ENCODE results near the gene WSB1. TPM values are rescaled to one million over a fixed set of nuclear protein-coding genes. Genes with fewer than 3 reads are reported as not detected.

Gene WSB1
- polyA plus RNA-seq, 2 of the 4 experiments (the other 2 are of a cell fraction): 46.0 to 111 TPM

DNA sequence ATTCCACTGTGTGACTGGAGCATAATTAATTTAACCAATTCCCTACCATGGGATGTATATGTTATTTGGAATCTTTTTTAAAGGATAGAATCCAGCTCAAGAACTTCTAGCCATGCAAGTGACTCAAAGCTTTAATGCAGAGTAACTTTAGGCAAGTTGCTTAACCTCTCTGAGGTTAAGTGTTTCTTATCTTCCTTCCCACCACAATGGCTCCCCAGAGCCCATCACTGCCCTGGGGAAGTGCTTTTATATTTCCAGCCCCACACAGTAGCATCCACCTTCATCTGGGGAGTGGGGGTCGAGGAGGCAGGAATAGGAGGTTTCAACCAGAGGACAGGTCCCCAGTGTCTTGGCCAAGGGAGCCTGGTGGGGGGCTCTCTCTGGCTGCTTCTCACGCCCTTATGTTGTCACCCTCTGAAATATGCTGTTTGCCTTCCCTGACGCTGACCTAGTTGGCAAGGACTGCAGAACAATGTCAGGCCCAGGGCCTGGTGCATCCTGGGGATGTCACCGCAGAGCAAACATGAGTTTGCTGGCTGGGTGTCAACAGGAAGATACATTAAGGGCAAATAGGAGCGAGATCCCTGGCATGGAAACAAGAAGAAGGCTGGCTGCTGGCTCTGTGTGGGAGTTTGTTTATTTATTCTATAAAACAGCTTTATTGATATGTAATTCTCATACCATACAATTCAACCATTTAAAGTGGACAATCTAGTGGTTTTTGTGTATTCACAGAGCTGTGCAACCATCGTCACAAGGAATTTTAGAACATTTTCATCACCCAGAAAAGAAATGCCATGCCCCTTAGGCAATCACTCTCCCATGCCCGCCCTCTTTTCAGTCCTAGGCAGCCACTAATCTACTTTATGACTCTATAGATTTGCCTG is 46.6 kb upstream of the WSB1 start (continued):
- TF ChIP-seq HOXA7 (CRISPR knock-in tag; IDR thresholded peaks at IDR 0.05) (no peak), KDM1A (IDR thresholded peaks at IDR 0.05; ENCODE audit: low read depth) (no peak), HOXB5 (CRISPR knock-in tag; IDR thresholded peaks at IDR 0.05) (no peak), HMGXB4 (CRISPR knock-in tag; IDR thresholded peaks at IDR 0.05; ENCODE audit: borderline replicate concordance) (no peak), NFE2L2 (conservative IDR thresholded peaks at IDR 0.05; ENCODE audit: low read length) (no peak), RARB (CRISPR knock-in tag; IDR thresholded peaks at IDR 0.05) (no peak), NR3C1 (IDR thresholded peaks at IDR 0.05) (no peak), SMC3 (IDR thresholded peaks at IDR 0.05) (peak; percentile 44; the same call in 2 of the 3 replicates), USF2 (IDR thresholded peaks at IDR 0.05) (no peak), BHLHE40 (IDR thresholded peaks at IDR 0.05; ENCODE audit: low read depth, low read length) (no peak), PBX3 (IDR thresholded peaks at IDR 0.05) (no peak), CHD4 (IDR thresholded peaks at IDR 0.05; ENCODE audit: borderline replicate concordance) (no peak), NPAS2 (CRISPR knock-in tag; IDR thresholded peaks at IDR 0.05; ENCODE audit: borderline replicate concordance) (no peak), EP300 (IDR thresholded peaks at IDR 0.05) (peak; percentile 73; a peak in 3 of 5 replicates), RNF2 (IDR thresholded peaks at IDR 0.05; ENCODE audit: borderline replicate concordance, low read depth) (no peak), PHF8 (IDR thresholded peaks at IDR 0.05; ENCODE audit: borderline replicate concordance, low read depth) (no peak), RAD21 (conservative IDR thresholded peaks at IDR 0.05 in 1 of 2, IDR thresholded peaks at IDR 0.05 in 1 of 2) (no peak; a peak in 1 of 5 replicates), HEYL (CRISPR knock-in tag; IDR thresholded peaks at IDR 0.05) (no peak; the same call in 1 of the 2 replicates), HES2 (IDR thresholded peaks at IDR 0.05) (0 out of 2 replicates have a peak, but pooled peaks have one; percentile 28), CHD2 (IDR thresholded peaks at IDR 0.05; ENCODE audit: low read length, partially characterized antibody) (no peak), JUNB (IDR thresholded peaks at IDR 0.05) (peak; percentile 72; the same call in 1 of the 2 replicates), EHF (CRISPR knock-in tag; IDR thresholded peaks at IDR 0.05) (no peak), RFX5 (IDR thresholded peaks at IDR 0.05) (no peak), POLR2A (IDR thresholded peaks at IDR 0.05; ENCODE audit: low read length) (no peak), FOSL2 (IDR thresholded peaks at IDR 0.05) (no peak), FOSL2 (CRISPR knock-in tag; IDR thresholded peaks at IDR 0.05) (peak; percentile 78), SREBF2 (IDR thresholded peaks at IDR 0.05) (no peak)
